K562 (cell line): ENCODE measurements around the gene TMEM121B. TPM values are rescaled to one million over a fixed set of nuclear protein-coding genes. Genes with fewer than 3 reads are reported as not detected.

ENCODE experiments used
- ARID1B ChIP-seq: fragments of 450-650 bp; IDR thresholded peaks from 2 replicates; pipeline ENCODE4 v1.6.1; 2016; ENCODE audit warnings: antibody characterized with exemption, mild to moderate bottlenecking, inconsistent platforms
- CBFA2T3 ChIP-seq: fragments of 450-650 bp; IDR thresholded peaks from 2 replicates; pipeline ENCODE4 v1.6.1; 2017
- CHD4 ChIP-seq: fragments of 200-600 bp; sonication (generic); IDR thresholded peaks from 3 replicates; pipeline ENCODE4 v1.6.1; 2012; ENCODE audit warnings: low read depth, mild to moderate bottlenecking, mixed read lengths, low read length, inconsistent platforms; ENCODE audit not compliant: insufficient read depth, insufficient replicate concordance, poor library complexity, severe bottlenecking
- ELF2 ChIP-seq: fragments of 250-450 bp; sonication (Bioruptor Pico); IDR thresholded peaks from 2 replicates; pipeline ENCODE4 v1.5.0; 2021; ENCODE audit warnings: mild to moderate bottlenecking
- EZH2 ChIP-seq: IDR thresholded peaks from 2 replicates; pipeline ENCODE4 v1.6.1; 2012; ENCODE audit warnings: low read depth, mild to moderate bottlenecking, inconsistent platforms, low read length, borderline replicate concordance
- FIP1L1 ChIP-seq: fragments of 200-400 bp; formaldehyde crosslinking; IDR thresholded peaks from 2 replicates; pipeline ENCODE4 v1.6.1; 2018; ENCODE audit warnings: mild to moderate bottlenecking, low read depth, low read length; ENCODE audit not compliant: poor library complexity, severe bottlenecking
- GABPA ChIP-seq: fragments of 200-800 bp; sonication (Bioruptor generic); conservative IDR thresholded peaks from 2 replicates; pipeline ENCODE4 v1.6.1; 2016; ENCODE audit warnings: low read depth, missing genetic modification characterization, missing compliant biosample characterization
- GATAD2A ChIP-seq: fragments of 450-650 bp; IDR thresholded peaks from 2 replicates; pipeline ENCODE4 v1.6.1; 2017
- HEY1 ChIP-seq: fragments of 250-450 bp; sonication (Bioruptor Pico); IDR thresholded peaks from 2 replicates; pipeline ENCODE4 v1.5.0; 2020; ENCODE audit warnings: mild to moderate bottlenecking, moderate library complexity, borderline replicate concordance
- IFI16 ChIP-seq: fragments of 250-450 bp; sonication (Bioruptor Pico); IDR thresholded peaks from 2 replicates; pipeline ENCODE4 v2.1.2; 2022; ENCODE audit warnings: mild to moderate bottlenecking, inconsistent platforms
- MYC ChIP-seq, 2 experiments: fragments of 250-450 bp in 1 of 2; sonication (Bioruptor Pico) in 1 of 2; IDR thresholded peaks; 2 replicates each; pipeline versions ENCODE4 v1.5.1 to v1.6.1; 2012 to 2021; ENCODE audit warnings: low read depth in 2 of 2, borderline replicate concordance in 1 of 2, improper control_type of control experiment in 1 of 2, low read length in 1 of 2, mild to moderate bottlenecking in 1 of 2, moderate library complexity in 1 of 2
- NCOA4 ChIP-seq: fragments of 450-650 bp; IDR thresholded peaks from 2 replicates; pipeline ENCODE4 v1.6.1; 2018; ENCODE audit warnings: mild to moderate bottlenecking; ENCODE audit not compliant: partially characterized antibody
- NONO ChIP-seq, 2 experiments: fragments of 200-400 bp in 1 of 2; fragments of 450-650 bp in 1 of 2; formaldehyde crosslinking in 1 of 2; IDR thresholded peaks; 2 replicates each; pipeline ENCODE4 v1.6.1; 2017; ENCODE audit warnings: low read depth in 2 of 2, mild to moderate bottlenecking in 2 of 2, moderate library complexity in 2 of 2, low read length in 1 of 2
- NRF1 ChIP-seq, 2 experiments: fragments of 450-650 bp; IDR thresholded peaks in 1 of 2; conservative IDR thresholded peaks in 1 of 2; 2 replicates each; pipeline ENCODE4 v1.6.1; 2014; ENCODE audit warnings: mild to moderate bottlenecking in 2 of 2
- PHF20 ChIP-seq: fragments of 450-650 bp; IDR thresholded peaks from 2 replicates; pipeline ENCODE4 v1.6.1; 2018; ENCODE audit not compliant: partially characterized antibody
- RBBP5 ChIP-seq: fragments of 200-600 bp; sonication (generic); IDR thresholded peaks from 2 replicates; pipeline ENCODE4 v1.6.1; 2012; ENCODE audit warnings: borderline replicate concordance, mild to moderate bottlenecking, low read length, control low read depth, inconsistent platforms; ENCODE audit not compliant: insufficient read depth, poor library complexity, severe bottlenecking
- RBM34 ChIP-seq: fragments of 200-400 bp; formaldehyde crosslinking; IDR thresholded peaks from 2 replicates; pipeline ENCODE4 v1.6.1; 2018; ENCODE audit warnings: low read length, borderline replicate concordance; ENCODE audit not compliant: insufficient read depth
- RNF2 ChIP-seq: sonication (generic); IDR thresholded peaks from 2 replicates; pipeline ENCODE4 v1.6.1; 2016
- TFAM ChIP-seq: fragments of 250-450 bp; sonication (Bioruptor Pico); conservative IDR thresholded peaks from 2 replicates; pipeline ENCODE4 v1.5.0; 2021; ENCODE audit warnings: mild to moderate bottlenecking, moderate library complexity
- polyA plus RNA-seq, 8 experiments: library from polyadenylated mRNA; depleted of rRNA in 4 of 8; stranded (reverse) in 5 of 8; unstranded in 3 of 8; fragments of >200 nt; fragmentation: Nextera tagmentation in 2 of 8; fragmentation: Illumina TruSeq in 1 of 8; extraction: Ambion mirVana in 2 of 8; extraction: Trizol in 1 of 8; gene quantifications; 2 replicates each; pipeline versions ENCODE4 v1.2.1 to v1.2.3, GENCODE V29; 2011 to 2014; ENCODE audit warnings: inconsistent platforms in 1 of 8, missing spikeins in 1 of 8
- total RNA-seq, 7 experiments: library from RNA; depleted of rRNA in 6 of 7; stranded (reverse); fragments of >200 nt in 6 of 7; fragmentation: Illumina TruSeq in 2 of 7; extraction: Trizol in 2 of 7; gene quantifications; 2 replicates each; pipeline versions ENCODE4 v1.2.1 to v1.2.3, GENCODE V29; 2011 to 2021; ENCODE audit warnings: low replicate concordance in 1 of 7
- TF ChIP-seq, protein P1 (sequence below): sonication (generic); IDR thresholded peaks from 2 replicates; pipeline ENCODE4 v1.6.1; 2016
- TF ChIP-seq, protein P2 (sequence below): fragments of 200-800 bp; sonication (Bioruptor generic); IDR thresholded peaks from 2 replicates; pipeline ENCODE4 v1.6.1; 2017; ENCODE audit warnings: missing genetic modification characterization, missing compliant biosample characterization
- TF ChIP-seq, protein P3 (sequence below): fragments of 450-650 bp; IDR thresholded peaks from 2 replicates; pipeline ENCODE4 v1.6.1; 2016; ENCODE audit warnings: missing biosample characterization, missing genetic modification characterization
- TF ChIP-seq, protein P4 (sequence below): fragments of 450-650 bp; conservative IDR thresholded peaks from 2 replicates; pipeline ENCODE4 v1.6.1; 2016; ENCODE audit warnings: missing genetic modification characterization, low read depth, mild to moderate bottlenecking, missing compliant biosample characterization, moderate library complexity

The TMEM121B gene
- total and polyA plus RNA-seq, 9 of the 15 experiments (the other 6 are each of a cell fraction or from before 2014, with no cell fraction given), result 0.03 to 0.07 (median 0.03) TPM; not detected in 6

DNA sequence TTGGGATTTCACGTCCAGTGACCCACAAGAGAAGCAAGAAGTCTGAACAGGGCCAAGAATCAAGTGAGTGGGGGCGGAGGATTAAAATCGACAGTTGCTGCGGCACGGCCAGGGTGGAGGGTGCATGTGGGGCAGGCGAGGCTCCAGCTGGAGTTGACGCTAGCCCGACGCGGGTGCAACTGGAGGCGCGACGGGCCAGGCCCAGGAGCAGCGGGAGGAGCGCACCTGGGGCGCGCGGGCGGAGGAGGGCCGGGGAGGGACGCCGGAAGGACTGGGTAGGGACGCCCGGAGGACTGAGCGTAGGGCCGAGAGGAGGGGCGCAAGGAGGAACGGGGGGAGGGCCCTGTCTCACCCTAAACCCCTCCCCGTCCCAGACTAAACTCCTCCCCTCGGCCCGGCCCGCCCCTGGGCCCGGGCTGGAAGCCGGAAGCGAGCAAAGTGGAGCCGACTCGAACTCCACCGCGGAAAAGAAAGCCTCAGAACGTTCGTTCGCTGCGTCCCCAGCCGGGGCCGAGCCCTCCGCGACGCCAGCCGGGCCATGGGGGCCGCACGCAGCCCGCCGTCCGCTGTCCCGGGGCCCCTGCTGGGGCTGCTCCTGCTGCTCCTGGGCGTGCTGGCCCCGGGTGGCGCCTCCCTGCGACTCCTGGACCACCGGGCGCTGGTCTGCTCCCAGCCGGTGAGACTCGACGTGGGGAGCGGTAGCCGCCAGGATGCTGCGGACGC is 36.4 kb downstream of the TMEM121B start, which contains the start of gene IL17RA (continued):
- TF ChIP-seq CHD4 (no peak), NONO (IDR thresholded peaks at IDR 0.05; ENCODE audit: low read depth in 2 of 2, low read length in 1 of 2) (peak; percentile 60 to 71), PHF20 (peak; percentile 84), NRF1 (conservative IDR thresholded peaks at IDR 0.05 in 1 of 2, IDR thresholded peaks at IDR 0.05 in 1 of 2) (peak; percentile 80 to 82), FIP1L1 (peak; percentile 54), IFI16 (CRISPR knock-in tag) (no peak), GATAD2A (0 out of 2 replicates have a peak, but pooled peaks have one; percentile 33), NCOA4 (no peak), MYC (IDR thresholded peaks at IDR 0.05; ENCODE audit: low read depth, low read length) (no peak; the same call in 1 of the 2 replicates), MYC (CRISPR knock-in tag; IDR thresholded peaks at IDR 0.05; ENCODE audit: borderline replicate concordance, low read depth) (no peak), RBM34 (0 out of 2 replicates have a peak, but pooled peaks have one; percentile 14), HEY1 (CRISPR knock-in tag) (no peak), EZH2 (no peak), RNF2 (0 out of 2 replicates have a peak, but pooled peaks have one; percentile 61), GABPA (peak; percentile 84), RBBP5 (peak; percentile 83), ARID1B (peak; percentile 51), TFAM (CRISPR knock-in tag) (no peak), ELF2 (peak; percentile 82; the same call in 1 of the 2 replicates), CBFA2T3 (0 out of 2 replicates have a peak, but pooled peaks have one; percentile 13)
- TF ChIP-seq, protein P1, sequence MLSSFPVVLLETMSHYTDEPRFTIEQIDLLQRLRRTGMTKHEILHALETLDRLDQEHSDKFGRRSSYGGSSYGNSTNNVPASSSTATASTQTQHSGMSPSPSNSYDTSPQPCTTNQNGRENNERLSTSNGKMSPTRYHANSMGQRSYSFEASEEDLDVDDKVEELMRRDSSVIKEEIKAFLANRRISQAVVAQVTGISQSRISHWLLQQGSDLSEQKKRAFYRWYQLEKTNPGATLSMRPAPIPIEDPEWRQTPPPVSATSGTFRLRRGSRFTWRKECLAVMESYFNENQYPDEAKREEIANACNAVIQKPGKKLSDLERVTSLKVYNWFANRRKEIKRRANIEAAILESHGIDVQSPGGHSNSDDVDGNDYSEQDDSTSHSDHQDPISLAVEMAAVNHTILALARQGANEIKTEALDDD, result peak; percentile 70; the same call in 1 of the 2 replicates
- TF ChIP-seq, protein P2, sequence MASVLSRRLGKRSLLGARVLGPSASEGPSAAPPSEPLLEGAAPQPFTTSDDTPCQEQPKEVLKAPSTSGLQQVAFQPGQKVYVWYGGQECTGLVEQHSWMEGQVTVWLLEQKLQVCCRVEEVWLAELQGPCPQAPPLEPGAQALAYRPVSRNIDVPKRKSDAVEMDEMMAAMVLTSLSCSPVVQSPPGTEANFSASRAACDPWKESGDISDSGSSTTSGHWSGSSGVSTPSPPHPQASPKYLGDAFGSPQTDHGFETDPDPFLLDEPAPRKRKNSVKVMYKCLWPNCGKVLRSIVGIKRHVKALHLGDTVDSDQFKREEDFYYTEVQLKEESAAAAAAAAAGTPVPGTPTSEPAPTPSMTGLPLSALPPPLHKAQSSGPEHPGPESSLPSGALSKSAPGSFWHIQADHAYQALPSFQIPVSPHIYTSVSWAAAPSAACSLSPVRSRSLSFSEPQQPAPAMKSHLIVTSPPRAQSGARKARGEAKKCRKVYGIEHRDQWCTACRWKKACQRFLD, result no peak
- TF ChIP-seq, protein P3, sequence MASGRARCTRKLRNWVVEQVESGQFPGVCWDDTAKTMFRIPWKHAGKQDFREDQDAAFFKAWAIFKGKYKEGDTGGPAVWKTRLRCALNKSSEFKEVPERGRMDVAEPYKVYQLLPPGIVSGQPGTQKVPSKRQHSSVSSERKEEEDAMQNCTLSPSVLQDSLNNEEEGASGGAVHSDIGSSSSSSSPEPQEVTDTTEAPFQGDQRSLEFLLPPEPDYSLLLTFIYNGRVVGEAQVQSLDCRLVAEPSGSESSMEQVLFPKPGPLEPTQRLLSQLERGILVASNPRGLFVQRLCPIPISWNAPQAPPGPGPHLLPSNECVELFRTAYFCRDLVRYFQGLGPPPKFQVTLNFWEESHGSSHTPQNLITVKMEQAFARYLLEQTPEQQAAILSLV (tag), result no peak
- TF ChIP-seq, protein P4, sequence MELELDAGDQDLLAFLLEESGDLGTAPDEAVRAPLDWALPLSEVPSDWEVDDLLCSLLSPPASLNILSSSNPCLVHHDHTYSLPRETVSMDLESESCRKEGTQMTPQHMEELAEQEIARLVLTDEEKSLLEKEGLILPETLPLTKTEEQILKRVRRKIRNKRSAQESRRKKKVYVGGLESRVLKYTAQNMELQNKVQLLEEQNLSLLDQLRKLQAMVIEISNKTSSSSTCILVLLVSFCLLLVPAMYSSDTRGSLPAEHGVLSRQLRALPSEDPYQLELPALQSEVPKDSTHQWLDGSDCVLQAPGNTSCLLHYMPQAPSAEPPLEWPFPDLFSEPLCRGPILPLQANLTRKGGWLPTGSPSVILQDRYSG (tag), result no peak
